ENCODE data around the gene CYP2J2.

GRCh38 chr1:59901770-59902388 is 24.7 kb downstream of the CYP2J2 start:
- TF ChIP-seq CTCF (IDR thresholded peaks at IDR 0.05) (no peak), POLR2A (IDR thresholded peaks at IDR 0.05) (no peak)
